Hepatic stellate cell (primary cell): ENCODE data around the gene SMIM5.

Experiments used
- DNase-seq: peaks from one replicate; pipeline ENCODE4 v3.0.0; 2011; ENCODE audit warnings: low spot score

SMIM5 gene

DNA sequence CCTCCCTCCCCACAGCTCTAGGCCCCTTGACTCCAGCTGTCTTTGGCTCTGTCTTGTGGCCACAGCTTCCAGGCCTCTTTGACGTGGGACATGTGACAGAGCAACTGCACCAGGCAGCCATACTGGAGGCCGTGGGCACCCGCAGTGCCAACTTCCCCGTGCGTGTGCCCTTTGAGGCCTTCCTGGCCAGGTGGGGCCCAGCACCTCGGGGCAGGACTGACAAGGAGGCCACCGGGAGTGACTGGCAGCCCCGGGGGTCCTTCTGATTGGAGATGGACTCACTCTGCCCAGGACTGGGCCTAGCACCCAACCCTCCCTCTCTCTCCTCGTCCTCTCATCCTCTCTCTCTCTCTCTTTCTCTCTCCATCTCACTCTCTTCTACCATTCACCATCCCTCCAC, 30.1 kb upstream of the SMIM5 start:
- no peak for DNase-seq

- no peak for DNase-seq
Observed at GRCh38 chr17:75604034-75604695, 29.1 kb upstream of the SMIM5 start.

DNA sequence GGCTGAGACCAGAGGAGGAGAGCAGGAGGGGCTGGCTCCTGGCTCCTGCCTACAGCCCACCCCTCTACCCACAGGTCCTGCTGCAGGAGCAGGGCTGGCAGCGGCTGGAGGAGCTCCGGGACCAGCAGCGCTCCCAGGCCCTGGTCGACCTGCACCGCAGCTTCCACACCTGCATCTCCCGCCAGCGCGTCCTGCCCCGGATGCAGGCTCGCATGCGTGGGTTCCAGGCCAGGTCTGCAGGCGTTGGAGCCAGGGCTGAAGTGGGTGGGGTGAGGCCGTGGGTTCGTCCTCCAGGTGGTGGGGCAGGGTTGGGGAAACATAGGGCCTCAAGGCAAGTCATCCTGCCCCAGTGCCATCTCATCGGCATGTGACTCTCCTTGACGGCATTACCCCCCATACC, 27.4 kb upstream of the SMIM5 start:
- no peak for DNase-seq

GRCh38 chr17:75607086-75607485, 26.1 kb upstream of the SMIM5 start:
- DNase-seq = no peak

GRCh38 chr17:75610103-75610984, 22.9 kb upstream of the SMIM5 start:
- no peak for DNase-seq

GRCh38 chr17:75611851-75612429, 21.3 kb upstream of the SMIM5 start:
- no peak for DNase-seq

GRCh38 chr17:75612906-75613626, 20.2 kb upstream of the SMIM5 start:
- DNase-seq = no peak

GRCh38 chr17:75614006-75614405, 19.2 kb upstream of the SMIM5 start:
- no peak for DNase-seq

DNA sequence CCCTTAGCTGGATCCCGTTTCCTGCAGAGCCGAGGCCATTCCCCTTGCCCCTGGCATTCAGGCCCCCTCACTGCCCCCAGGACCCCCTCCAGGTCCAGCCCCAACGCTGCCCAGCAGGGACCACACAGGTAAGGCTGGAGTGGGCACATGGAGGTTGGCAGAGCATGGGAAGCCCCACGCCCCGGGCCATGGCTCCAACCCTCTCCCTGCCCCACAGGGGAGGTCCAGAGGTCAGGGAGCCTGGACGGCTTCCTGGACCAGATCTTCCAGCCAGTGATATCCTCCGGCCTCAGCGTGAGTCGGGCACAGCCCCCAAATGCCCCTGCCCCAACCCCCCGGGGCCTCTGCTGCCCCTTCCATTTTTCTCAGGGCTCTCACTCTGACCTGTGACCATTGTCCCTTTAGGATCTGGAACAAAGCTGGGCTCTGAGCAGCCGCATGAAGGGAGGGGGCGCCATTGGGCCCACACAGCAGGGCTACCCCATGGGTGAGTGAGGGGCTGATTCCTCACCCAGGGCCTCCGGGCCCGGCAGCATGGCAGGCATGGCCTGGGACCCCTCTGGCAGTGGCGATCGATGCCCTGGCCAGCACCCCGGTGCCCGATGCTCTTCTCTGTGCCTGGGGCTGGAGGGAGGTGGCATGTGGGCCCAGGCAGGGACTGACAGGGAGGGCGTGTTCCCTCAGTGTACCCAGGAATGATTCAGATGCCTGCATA, 18.5 kb upstream of the SMIM5 start:
- no peak for DNase-seq

GRCh38 chr17:75615301-75615700, 17.9 kb upstream of the SMIM5 start:
- no peak for DNase-seq

GRCh38 chr17:75616521-75617122, 16.6 kb upstream of the SMIM5 start:
- DNase-seq = no peak

- DNase-seq = no peak
Observed at GRCh38 chr17:75617218-75617617, 16.0 kb upstream of the SMIM5 start.

GRCh38 chr17:75617675-75618074, 15.6 kb upstream of the SMIM5 start:
- DNase-seq = no peak

DNA sequence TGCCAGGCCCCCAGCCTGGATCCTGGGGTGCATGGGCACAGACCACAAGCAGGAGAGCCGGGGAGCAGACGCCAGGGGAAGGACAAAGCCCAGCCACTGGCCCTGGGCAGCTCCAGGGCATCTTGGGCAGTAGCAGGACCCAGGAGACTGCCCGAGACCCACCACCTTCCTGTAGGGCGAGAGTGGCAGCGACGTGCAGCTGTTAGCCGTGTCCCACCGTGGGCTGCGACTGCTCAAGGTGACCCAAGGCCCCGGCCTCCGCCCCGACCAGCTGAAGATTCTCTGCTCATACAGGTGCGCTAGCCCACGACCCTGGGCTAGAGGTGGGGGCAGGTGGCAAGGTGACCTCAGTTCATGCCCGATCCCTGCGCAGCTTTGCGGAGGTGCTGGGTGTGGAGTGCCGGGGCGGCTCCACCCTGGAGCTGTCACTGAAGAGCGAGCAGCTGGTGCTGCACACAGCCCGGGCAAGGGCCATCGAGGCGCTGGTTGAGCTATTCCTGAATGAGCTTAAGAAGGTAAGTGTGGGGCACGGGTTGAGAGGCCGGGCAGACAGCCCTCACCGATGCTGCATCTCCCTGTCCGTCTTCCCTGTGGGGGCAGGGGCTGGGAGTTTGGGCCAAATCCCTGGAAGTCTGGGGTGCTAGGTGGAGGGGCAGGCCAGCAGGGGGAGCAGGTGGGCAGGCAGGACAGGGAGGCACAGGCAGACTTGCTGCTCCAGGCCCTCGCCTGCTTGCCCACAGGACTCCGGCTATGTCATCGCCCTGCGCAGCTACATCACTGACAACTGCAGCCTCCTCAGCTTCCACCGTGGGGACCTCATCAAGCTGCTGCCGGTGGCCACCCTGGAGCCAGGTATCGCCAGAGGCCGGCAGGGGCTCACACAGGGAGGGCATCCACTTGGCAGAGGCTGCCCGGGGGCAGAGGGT, 13.5 kb upstream of the SMIM5 start:
- DNase-seq = peak; percentile 66

DNA sequence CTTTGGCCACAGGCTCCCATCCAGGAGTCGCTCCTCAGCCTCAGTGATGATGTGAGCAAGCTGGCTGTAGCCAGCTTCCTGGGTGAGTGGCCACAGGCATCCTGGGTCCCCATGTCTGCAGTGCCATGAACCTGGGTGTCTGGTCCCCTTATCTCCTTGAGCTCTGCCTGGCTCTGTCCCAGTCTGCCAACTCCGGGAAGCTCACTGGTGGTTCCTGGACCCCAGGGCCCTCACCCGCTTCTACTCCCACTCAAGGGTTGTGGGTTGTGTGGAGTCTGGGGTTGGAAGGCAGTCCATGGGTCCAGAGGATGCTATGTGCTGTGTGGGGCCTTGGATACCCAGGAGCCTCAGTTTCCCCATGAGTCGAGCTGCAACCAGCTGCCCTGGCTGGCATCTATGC, 11.7 kb upstream of the SMIM5 start:
- no peak for DNase-seq

DNA sequence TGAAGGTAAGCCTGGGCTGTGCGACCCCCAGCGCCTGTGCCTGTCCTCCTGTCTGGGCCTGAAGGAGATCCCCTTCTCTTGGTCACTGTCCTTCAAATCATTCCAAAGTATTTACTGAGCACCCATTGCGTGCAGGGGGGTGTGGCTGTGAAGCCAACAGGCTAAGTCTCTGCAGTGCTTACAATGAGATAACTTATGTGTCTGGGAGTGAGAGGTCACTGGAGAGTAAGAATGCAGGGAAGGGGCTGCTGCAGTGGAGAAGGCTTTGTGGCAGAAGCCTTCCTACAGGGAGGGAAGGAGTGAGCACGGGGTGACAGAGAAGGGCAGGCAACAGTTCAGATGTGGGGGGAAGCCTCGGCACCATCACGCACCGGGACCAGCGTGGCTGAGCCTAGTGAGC, 11.2 kb upstream of the SMIM5 start:
- peak; percentile 43 for DNase-seq

DNA sequence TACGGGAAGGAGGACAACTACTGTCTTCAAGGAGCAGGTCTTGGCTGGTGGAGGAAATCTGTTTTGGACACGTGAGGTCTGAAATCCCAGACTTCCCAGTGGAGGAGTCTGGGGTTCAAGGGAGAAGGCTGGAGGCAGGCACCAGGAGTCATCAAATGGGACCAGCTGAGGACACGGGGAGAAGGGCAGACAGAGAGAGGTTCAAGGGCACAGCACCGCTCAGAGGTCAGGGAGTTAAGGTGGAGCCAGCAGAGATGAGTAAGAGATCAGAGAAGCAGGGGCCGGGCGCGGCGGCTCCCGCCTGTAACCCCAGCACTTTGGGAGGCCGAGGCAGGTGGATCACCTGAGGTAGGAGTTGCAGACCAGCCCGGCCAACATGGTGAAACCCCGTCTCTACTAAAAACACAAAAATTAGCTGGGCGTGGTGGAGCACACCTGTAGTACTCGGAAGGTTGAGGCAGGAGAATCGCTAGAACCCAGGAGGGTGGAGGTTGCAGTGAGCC, 10.4 kb upstream of the SMIM5 start:
- DNase-seq = no peak

GRCh38 chr17:75623386-75623785, 9.8 kb upstream of the SMIM5 start:
- no peak for DNase-seq

GRCh38 chr17:75624021-75624420, 9.2 kb upstream of the SMIM5 start:
- DNase-seq = no peak

- no peak for DNase-seq
Observed at GRCh38 chr17:75624714-75625345, 8.4 kb upstream of the SMIM5 start.
